ENCODE data around the gene ADAM22. TPM values are rescaled to one million over a fixed set of nuclear protein-coding genes. Genes with fewer than 3 reads are reported as not detected.

ADAM22 gene
- total and polyA plus RNA-seq, 7 experiments from 2014 or later: 0.79 to 7.1 (median 2.5) TPM

- Histone ChIP-seq H3K27me3 (ENCODE audit: control insufficient read depth in 2 of 2, insufficient read depth in 2 of 2, low read length in 2 of 2) (no peaks in the 10 kb centered on the region), H3K4me3 (ENCODE audit: low read length) (no peak overlapping the region), H3K27ac (ENCODE audit: low read depth, low read length) (no peak overlapping the region), H3K4me1 (ENCODE audit: control insufficient read depth in 2 of 2, insufficient read depth in 2 of 2, low read length in 2 of 2) (no peaks in the 10 kb centered on the region), H3K9me3 (ENCODE audit: control insufficient read depth in 2 of 3, low read length in 3 of 3) (no peaks in the 10 kb centered on the region), H3K36me3 (ENCODE audit: control insufficient read depth in 2 of 3, insufficient read depth in 3 of 3, low read length in 3 of 3) (no peaks in the 10 kb centered on the region)
- H3K27ac Mint-ChIP-seq: no peak overlapping the region
- ATAC-seq (no peak), DNase-seq (no peak)
- H3K27me3 Mint-ChIP-seq: no peaks in the 10 kb centered on the region
- intact Hi-C loops (cut with micrococcal nuclease): no loop called here
- H3K4me3 Mint-ChIP-seq: no peak overlapping the region
- H3K4me1 Mint-ChIP-seq: no peaks in the 10 kb centered on the region
- POLR2A ChIA-PET: no interaction called here
- peaks cover 0 to 3% (median 0%) of the 10 kb centered on the region in 5 donors for H3K36me3 Mint-ChIP-seq
- no peaks in the 10 kb centered on the region for H3K9me3 Mint-ChIP-seq
- CTCF ChIA-PET: no interaction called here
These were observed 182.3 kb downstream of the ADAM22 start for GRCh38 chr7:88116235-88116795.

- Mint-ChIP-seq H3K27me3 (no peaks in the 10 kb centered on the region), H3K4me3 (no peak overlapping the region), H3K36me3 (peaks cover 0 to 3% (median 0%) of the 10 kb centered on the region in 5 donors), H3K9me3 (no peaks in the 10 kb centered on the region), H3K27ac (no peak overlapping the region), H3K4me1 (no peaks in the 10 kb centered on the region)
- H3K4me3 ChIP-seq (ENCODE audit: low read length): no peak overlapping the region
- no peaks in the 10 kb centered on the region for H3K36me3 ChIP-seq (ENCODE audit: control insufficient read depth in 2 of 3, insufficient read depth in 3 of 3, low read length in 3 of 3)
- no peak overlapping the region for H3K27ac ChIP-seq (ENCODE audit: low read depth, low read length)
- POLR2A ChIA-PET: no interaction called here
- no peak for ATAC-seq
- no peaks in the 10 kb centered on the region for H3K27me3 ChIP-seq (ENCODE audit: control insufficient read depth in 2 of 2, insufficient read depth in 2 of 2, low read length in 2 of 2)
- CTCF ChIA-PET: no interaction called here
- no peaks in the 10 kb centered on the region for H3K9me3 ChIP-seq (ENCODE audit: control insufficient read depth in 2 of 3, low read length in 3 of 3)
- intact Hi-C loops (cut with micrococcal nuclease): no loop called here
- no peak for DNase-seq
- H3K4me1 ChIP-seq (ENCODE audit: control insufficient read depth in 2 of 2, insufficient read depth in 2 of 2, low read length in 2 of 2): no peaks in the 10 kb centered on the region
These were observed 183.3 kb downstream of the ADAM22 start for GRCh38 chr7:88117325-88117724.

GRCh38 chr7:88121335-88121734 is 187.3 kb downstream of the ADAM22 start:
- DNase-seq (no peak), ATAC-seq (no peak)
- Histone ChIP-seq H3K4me3 (ENCODE audit: low read length) (no peak overlapping the region), H3K27ac (ENCODE audit: low read depth, low read length) (no peak overlapping the region), H3K9me3 (ENCODE audit: control insufficient read depth in 2 of 3, low read length in 3 of 3) (no peaks in the 10 kb centered on the region), H3K4me1 (ENCODE audit: control insufficient read depth in 2 of 2, insufficient read depth in 2 of 2, low read length in 2 of 2) (no peaks in the 10 kb centered on the region), H3K27me3 (ENCODE audit: control insufficient read depth in 2 of 2, insufficient read depth in 2 of 2, low read length in 2 of 2) (no peaks in the 10 kb centered on the region), H3K36me3 (ENCODE audit: control insufficient read depth in 2 of 3, insufficient read depth in 3 of 3, low read length in 3 of 3) (no peaks in the 10 kb centered on the region)
- no peaks in the 10 kb centered on the region for H3K27me3 Mint-ChIP-seq
- no peaks in the 10 kb centered on the region for H3K4me1 Mint-ChIP-seq
- H3K36me3 Mint-ChIP-seq: peaks cover 0 to 3% (median 0%) of the 10 kb centered on the region in 5 donors
- no peaks in the 10 kb centered on the region for H3K9me3 Mint-ChIP-seq
- intact Hi-C loops (cut with micrococcal nuclease): no loop called here
- no peak overlapping the region for H3K4me3 Mint-ChIP-seq
- H3K27ac Mint-ChIP-seq: no peak overlapping the region
- ChIA-PET POLR2A (no interaction called here), CTCF (interaction anchor here (0.5 kb wide), 1 partner anchor 10 kb away, joined by 3 read pairs; no protein-coding TSS in a partner anchor)

- no peaks in the 10 kb centered on the region for H3K4me1 ChIP-seq (ENCODE audit: control insufficient read depth in 2 of 2, insufficient read depth in 2 of 2, low read length in 2 of 2)
- Mint-ChIP-seq H3K27me3 (no peaks in the 10 kb centered on the region), H3K4me1 (no peaks in the 10 kb centered on the region), H3K27ac (no peak overlapping the region), H3K4me3 (no peak overlapping the region), H3K9me3 (no peaks in the 10 kb centered on the region), H3K36me3 (no peaks in the 10 kb centered on the region)
- ChIA-PET CTCF (no interaction called here), POLR2A (no interaction called here)
- DNase-seq: no peak
- no peak for ATAC-seq
- no peak overlapping the region for H3K27ac ChIP-seq (ENCODE audit: low read depth, low read length)
- no peaks in the 10 kb centered on the region for H3K9me3 ChIP-seq (ENCODE audit: control insufficient read depth in 2 of 3, low read length in 3 of 3)
- no peak overlapping the region for H3K4me3 ChIP-seq (ENCODE audit: low read length)
- no peaks in the 10 kb centered on the region for H3K36me3 ChIP-seq (ENCODE audit: control insufficient read depth in 2 of 3, insufficient read depth in 3 of 3, low read length in 3 of 3)
- intact Hi-C loops (cut with micrococcal nuclease): loop anchor here in 1 of 2 donors (5.0 kb wide), 1 partner anchor 1785 kb away; no protein-coding TSS in a partner anchor
- H3K27me3 ChIP-seq (ENCODE audit: control insufficient read depth in 2 of 2, insufficient read depth in 2 of 2, low read length in 2 of 2): no peaks in the 10 kb centered on the region
These were observed 193.7 kb downstream of the ADAM22 start for GRCh38 chr7:88127637-88128290.

- H3K27ac ChIP-seq (ENCODE audit: low read depth, low read length): no peak overlapping the region
- ATAC-seq (no peak), DNase-seq (no peak)
- no peaks in the 10 kb centered on the region for H3K4me1 Mint-ChIP-seq
- no peaks in the 10 kb centered on the region for H3K27me3 ChIP-seq (ENCODE audit: control insufficient read depth in 2 of 2, insufficient read depth in 2 of 2, low read length in 2 of 2)
- no peak overlapping the region for H3K4me3 ChIP-seq (ENCODE audit: low read length)
- no peak overlapping the region for H3K4me3 Mint-ChIP-seq
- no peaks in the 10 kb centered on the region for H3K9me3 ChIP-seq (ENCODE audit: control insufficient read depth in 2 of 3, low read length in 3 of 3)
- H3K9me3 Mint-ChIP-seq: no peaks in the 10 kb centered on the region
- intact Hi-C loops (cut with micrococcal nuclease): no loop called here
- POLR2A ChIA-PET: no interaction called here
- H3K27ac Mint-ChIP-seq: no peak overlapping the region
- no peaks in the 10 kb centered on the region for H3K4me1 ChIP-seq (ENCODE audit: control insufficient read depth in 2 of 2, insufficient read depth in 2 of 2, low read length in 2 of 2)
- no peaks in the 10 kb centered on the region for H3K36me3 ChIP-seq (ENCODE audit: control insufficient read depth in 2 of 3, insufficient read depth in 3 of 3, low read length in 3 of 3)
- no peaks in the 10 kb centered on the region for H3K27me3 Mint-ChIP-seq
- CTCF ChIA-PET: no interaction called here
- no peaks in the 10 kb centered on the region for H3K36me3 Mint-ChIP-seq
These were observed 198.7 kb downstream of the ADAM22 start for GRCh38 chr7:88132725-88133124.

GRCh38 chr7:88140947-88141346 is 206.9 kb downstream of the ADAM22 start:
- Histone ChIP-seq H3K27me3 (ENCODE audit: control insufficient read depth in 2 of 2, insufficient read depth in 2 of 2, low read length in 2 of 2) (no peaks in the 10 kb centered on the region), H3K9me3 (ENCODE audit: control insufficient read depth in 2 of 3, low read length in 3 of 3) (no peaks in the 10 kb centered on the region), H3K27ac (ENCODE audit: low read depth, low read length) (no peak overlapping the region), H3K36me3 (ENCODE audit: control insufficient read depth in 2 of 3, insufficient read depth in 3 of 3, low read length in 3 of 3) (no peaks in the 10 kb centered on the region), H3K4me1 (ENCODE audit: control insufficient read depth in 2 of 2, insufficient read depth in 2 of 2, low read length in 2 of 2) (no peaks in the 10 kb centered on the region), H3K4me3 (ENCODE audit: low read length) (no peak overlapping the region)
- POLR2A ChIA-PET: no interaction called here
- Mint-ChIP-seq H3K27ac (no peak overlapping the region), H3K4me1 (no peaks in the 10 kb centered on the region), H3K4me3 (no peak overlapping the region), H3K9me3 (no peaks in the 10 kb centered on the region), H3K36me3 (peaks cover 0 to 10% (median 0%) of the 10 kb centered on the region in 5 donors), H3K27me3 (peaks cover 0 to 4% (median 0%) of the 10 kb centered on the region in 5 donors)
- no peak for ATAC-seq
- CTCF ChIA-PET: no interaction called here
- intact Hi-C loops (cut with micrococcal nuclease): no loop called here
- DNase-seq: no peak

GRCh38 chr7:88141479-88141878 is 207.4 kb downstream of the ADAM22 start:
- DNase-seq (no peak), ATAC-seq (no peak)
- H3K27ac Mint-ChIP-seq: no peak overlapping the region
- no peaks in the 10 kb centered on the region for H3K36me3 ChIP-seq (ENCODE audit: control insufficient read depth in 2 of 3, insufficient read depth in 3 of 3, low read length in 3 of 3)
- H3K9me3 ChIP-seq (ENCODE audit: control insufficient read depth in 2 of 3, low read length in 3 of 3): no peaks in the 10 kb centered on the region
- no peak overlapping the region for H3K4me3 ChIP-seq (ENCODE audit: low read length)
- no peaks in the 10 kb centered on the region for H3K9me3 Mint-ChIP-seq
- H3K27me3 ChIP-seq (ENCODE audit: control insufficient read depth in 2 of 2, insufficient read depth in 2 of 2, low read length in 2 of 2): no peaks in the 10 kb centered on the region
- no peak overlapping the region for H3K4me3 Mint-ChIP-seq
- peaks cover 0 to 12% (median 0%) of the 10 kb centered on the region in 5 donors for H3K36me3 Mint-ChIP-seq
- H3K4me1 Mint-ChIP-seq: no peaks in the 10 kb centered on the region
- H3K27ac ChIP-seq (ENCODE audit: low read depth, low read length): no peak overlapping the region
- CTCF ChIA-PET: no interaction called here
- H3K27me3 Mint-ChIP-seq: peaks cover 0 to 4% (median 0%) of the 10 kb centered on the region in 5 donors
- intact Hi-C loops (cut with micrococcal nuclease): no loop called here
- POLR2A ChIA-PET: no interaction called here
- no peaks in the 10 kb centered on the region for H3K4me1 ChIP-seq (ENCODE audit: control insufficient read depth in 2 of 2, insufficient read depth in 2 of 2, low read length in 2 of 2)
